ENCODE results near the gene MRAS.

MRAS gene

DNA sequence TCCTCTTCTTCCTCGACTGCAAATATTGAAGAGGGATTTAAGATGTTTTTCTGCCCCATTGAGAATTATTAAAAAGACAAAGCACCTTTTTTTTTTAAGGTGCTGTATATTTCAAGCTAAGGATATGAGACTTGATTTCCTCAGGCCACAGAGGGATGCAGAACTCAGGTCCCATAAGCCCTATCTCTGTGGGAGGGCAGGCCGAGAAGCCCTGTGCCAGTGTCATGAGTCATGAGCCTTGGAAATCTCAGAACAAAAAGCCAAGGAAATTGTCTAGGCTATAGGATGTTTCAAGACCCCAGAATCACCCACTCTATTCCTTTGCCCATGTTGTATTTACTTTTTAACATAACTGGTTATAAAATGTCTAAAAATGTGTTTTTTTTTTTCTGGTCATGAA lies 93.4 kb downstream of the MRAS start:
- H3K4me3 ChIP-seq (ENCODE audit: low read length) = no peak overlapping the region

GRCh38 chr3:138442433-138442832 lies 94.1 kb downstream of the MRAS start:
- Histone ChIP-seq H3K9ac (ENCODE audit: low read depth, low read length) (no peak overlapping the region), H3K27me3 (ENCODE audit: insufficient read depth, low read length) (peaks cover 6% of the 10 kb centered on the region; the same call in 1 of the 2 replicates), H3K4me3 (ENCODE audit: low read length) (no peak overlapping the region), H3K9me3 (ENCODE audit: insufficient read depth, low read depth, low read length) (no peaks in the 10 kb centered on the region), H3K36me3 (ENCODE audit: insufficient read depth, low read depth, low read length) (no peaks in the 10 kb centered on the region), H3K27ac (ENCODE audit: low read length) (no peak overlapping the region), H3K4me1 (ENCODE audit: insufficient read depth, low read length) (peaks cover 5% of the 10 kb centered on the region)

More for the DNA sequence above, 93.4 kb downstream of the MRAS start:
- H3K4me1 ChIP-seq (ENCODE audit: insufficient read depth, low read length) = peaks cover 5% of the 10 kb centered on the region
- H3K27me3 ChIP-seq (ENCODE audit: insufficient read depth, low read length) = peaks cover 13% of the 10 kb centered on the region
- H3K36me3 ChIP-seq (ENCODE audit: insufficient read depth, low read depth, low read length) = no peaks in the 10 kb centered on the region
- H3K9ac ChIP-seq (ENCODE audit: low read depth, low read length) = no peak overlapping the region
- H3K27ac ChIP-seq (ENCODE audit: low read length) = no peak overlapping the region
- H3K9me3 ChIP-seq (ENCODE audit: insufficient read depth, low read depth, low read length) = no peaks in the 10 kb centered on the region

GRCh38 chr3:138443091-138443490 lies 94.7 kb downstream of the MRAS start:
- Histone ChIP-seq H3K4me3 (ENCODE audit: low read length) (no peak overlapping the region), H3K27ac (ENCODE audit: low read length) (no peak overlapping the region), H3K9me3 (ENCODE audit: insufficient read depth, low read depth, low read length) (no peaks in the 10 kb centered on the region), H3K4me1 (ENCODE audit: insufficient read depth, low read length) (peaks cover 5% of the 10 kb centered on the region), H3K27me3 (ENCODE audit: insufficient read depth, low read length) (peaks cover under 1% of the 10 kb centered on the region; the same call in 1 of the 2 replicates), H3K36me3 (ENCODE audit: insufficient read depth, low read depth, low read length) (no peaks in the 10 kb centered on the region), H3K9ac (ENCODE audit: low read depth, low read length) (no peak overlapping the region)

DNA sequence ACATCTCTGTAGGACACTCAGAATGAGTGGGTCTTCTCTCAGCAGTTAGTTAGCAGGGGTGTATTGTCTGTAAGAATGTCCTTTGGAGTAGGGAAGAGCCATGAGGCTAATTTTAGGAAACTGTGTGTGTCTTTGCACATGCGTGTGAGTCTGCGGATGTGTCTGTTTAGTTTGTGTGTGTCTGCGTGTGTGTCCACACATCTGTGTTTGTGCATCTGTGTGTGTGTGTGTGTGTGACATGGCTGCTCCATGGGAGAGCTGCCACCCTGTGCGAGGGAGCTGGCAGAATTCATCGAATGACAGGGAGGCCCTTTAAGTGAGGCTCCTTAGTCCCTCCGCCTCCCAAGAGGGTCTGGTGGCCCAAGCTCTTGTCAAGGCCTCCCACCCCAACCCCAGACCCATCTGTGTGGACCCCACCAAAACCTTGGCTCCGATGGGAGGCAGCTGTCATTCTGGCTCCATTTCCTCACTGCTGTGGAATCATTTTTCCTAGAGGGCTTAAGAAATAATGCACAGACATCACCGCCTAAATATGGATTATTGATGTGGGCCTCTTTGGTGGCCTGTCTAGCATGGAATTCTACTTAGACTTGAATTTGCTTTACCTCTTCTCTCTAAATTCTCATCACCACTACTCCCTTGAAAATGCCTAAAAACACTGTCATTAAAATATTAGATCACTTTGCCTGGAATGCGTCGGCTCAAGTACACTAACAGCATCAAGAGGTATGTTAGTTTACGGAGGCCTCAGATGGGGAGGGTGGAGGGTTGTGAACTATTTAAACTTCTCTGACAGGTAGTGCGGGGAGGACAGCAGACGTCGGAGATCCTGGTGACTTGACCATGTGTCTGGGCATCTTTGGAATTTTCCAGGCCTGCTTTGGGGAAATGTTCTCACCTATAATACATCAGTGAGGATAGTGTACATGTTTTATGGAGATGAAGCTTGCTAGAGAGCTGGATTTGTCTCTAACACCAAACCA lies 95.4 kb downstream of the MRAS start:
- Histone ChIP-seq H3K9me3 (ENCODE audit: insufficient read depth, low read depth, low read length) (no peaks in the 10 kb centered on the region), H3K9ac (ENCODE audit: low read depth, low read length) (no peak overlapping the region), H3K36me3 (ENCODE audit: insufficient read depth, low read depth, low read length) (no peaks in the 10 kb centered on the region), H3K27ac (ENCODE audit: low read length) (no peak overlapping the region), H3K4me3 (ENCODE audit: low read length) (no peak overlapping the region), H3K27me3 (ENCODE audit: insufficient read depth, low read length) (no peaks in the 10 kb centered on the region), H3K4me1 (ENCODE audit: insufficient read depth, low read length) (peaks cover 5% of the 10 kb centered on the region)

DNA sequence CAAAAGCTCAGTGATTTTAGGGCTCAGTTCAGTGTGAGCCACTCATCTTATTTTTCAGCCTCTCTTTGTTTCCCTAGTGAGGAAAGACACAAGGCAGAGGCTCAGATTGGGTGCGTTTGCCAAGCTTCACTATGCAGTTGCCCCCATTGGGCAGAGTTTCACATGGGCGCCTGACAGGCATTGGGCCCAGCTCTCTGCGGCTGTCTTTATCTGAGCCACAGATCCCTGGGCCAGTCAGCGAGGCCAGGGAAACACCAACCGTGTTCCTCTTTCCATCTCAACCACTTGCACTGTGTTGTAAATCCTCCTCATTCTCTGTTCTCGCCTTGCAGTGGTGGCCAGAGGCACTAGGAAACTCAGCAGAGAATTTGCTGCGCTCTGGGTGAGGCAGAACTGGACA lies 96.9 kb downstream of the MRAS start:
- no peaks in the 10 kb centered on the region for H3K27me3 ChIP-seq (ENCODE audit: insufficient read depth, low read length)
- no peaks in the 10 kb centered on the region for H3K36me3 ChIP-seq (ENCODE audit: insufficient read depth, low read depth, low read length)
- H3K4me3 ChIP-seq (ENCODE audit: low read length) = no peak overlapping the region
- H3K9ac ChIP-seq (ENCODE audit: low read depth, low read length) = no peak overlapping the region
- H3K9me3 ChIP-seq (ENCODE audit: insufficient read depth, low read depth, low read length) = no peaks in the 10 kb centered on the region
- no peak overlapping the region for H3K27ac ChIP-seq (ENCODE audit: low read length)
- peaks cover 5% of the 10 kb centered on the region for H3K4me1 ChIP-seq (ENCODE audit: insufficient read depth, low read length)

DNA sequence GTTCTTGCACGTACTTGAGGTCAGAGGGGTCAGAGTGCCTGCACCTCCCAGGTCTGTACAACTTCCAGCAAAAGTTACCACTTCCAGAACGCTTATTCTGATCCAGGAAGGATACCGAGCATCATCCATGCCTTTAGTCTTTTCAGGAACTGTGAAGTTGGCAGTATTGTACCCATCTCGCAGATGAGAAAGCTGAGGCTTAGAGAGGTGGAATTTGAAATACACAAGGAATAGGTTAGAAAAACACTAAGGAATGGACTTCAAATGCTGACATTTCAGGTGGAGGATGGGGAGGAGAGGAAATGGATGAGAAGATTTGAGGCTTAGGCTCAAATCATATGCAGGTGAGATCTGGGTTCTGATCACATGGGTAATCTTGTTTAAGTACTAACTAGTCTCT lies 97.3 kb downstream of the MRAS start:
- peaks cover 5% of the 10 kb centered on the region for H3K4me1 ChIP-seq (ENCODE audit: insufficient read depth, low read length)
- H3K27me3 ChIP-seq (ENCODE audit: insufficient read depth, low read length) = no peaks in the 10 kb centered on the region
- no peak overlapping the region for H3K27ac ChIP-seq (ENCODE audit: low read length)
- no peak overlapping the region for H3K9ac ChIP-seq (ENCODE audit: low read depth, low read length)
- H3K4me3 ChIP-seq (ENCODE audit: low read length) = no peak overlapping the region
- H3K36me3 ChIP-seq (ENCODE audit: insufficient read depth, low read depth, low read length) = no peaks in the 10 kb centered on the region
- no peaks in the 10 kb centered on the region for H3K9me3 ChIP-seq (ENCODE audit: insufficient read depth, low read depth, low read length)

GRCh38 chr3:138448631-138449030 lies 100.3 kb downstream of the MRAS start:
- H3K27me3 ChIP-seq (ENCODE audit: insufficient read depth, low read length) = no peaks in the 10 kb centered on the region
- no peaks in the 10 kb centered on the region for H3K36me3 ChIP-seq (ENCODE audit: insufficient read depth, low read depth, low read length)
- H3K27ac ChIP-seq (ENCODE audit: low read length) = no peak overlapping the region
- H3K9ac ChIP-seq (ENCODE audit: low read depth, low read length) = no peak overlapping the region
- no peaks in the 10 kb centered on the region for H3K9me3 ChIP-seq (ENCODE audit: insufficient read depth, low read depth, low read length)
- no peak overlapping the region for H3K4me3 ChIP-seq (ENCODE audit: low read length)
- H3K4me1 ChIP-seq (ENCODE audit: insufficient read depth, low read length) = no peaks in the 10 kb centered on the region; the same call in 1 of the 2 replicates

GRCh38 chr3:138449490-138449889 lies 101.1 kb downstream of the MRAS start:
- Histone ChIP-seq H3K9ac (ENCODE audit: low read depth, low read length) (no peak overlapping the region), H3K36me3 (ENCODE audit: insufficient read depth, low read depth, low read length) (no peaks in the 10 kb centered on the region), H3K4me1 (ENCODE audit: insufficient read depth, low read length) (no peaks in the 10 kb centered on the region; the same call in 1 of the 2 replicates), H3K27ac (ENCODE audit: low read length) (no peak overlapping the region), H3K27me3 (ENCODE audit: insufficient read depth, low read length) (no peaks in the 10 kb centered on the region), H3K4me3 (ENCODE audit: low read length) (no peak overlapping the region), H3K9me3 (ENCODE audit: insufficient read depth, low read depth, low read length) (no peaks in the 10 kb centered on the region)

DNA sequence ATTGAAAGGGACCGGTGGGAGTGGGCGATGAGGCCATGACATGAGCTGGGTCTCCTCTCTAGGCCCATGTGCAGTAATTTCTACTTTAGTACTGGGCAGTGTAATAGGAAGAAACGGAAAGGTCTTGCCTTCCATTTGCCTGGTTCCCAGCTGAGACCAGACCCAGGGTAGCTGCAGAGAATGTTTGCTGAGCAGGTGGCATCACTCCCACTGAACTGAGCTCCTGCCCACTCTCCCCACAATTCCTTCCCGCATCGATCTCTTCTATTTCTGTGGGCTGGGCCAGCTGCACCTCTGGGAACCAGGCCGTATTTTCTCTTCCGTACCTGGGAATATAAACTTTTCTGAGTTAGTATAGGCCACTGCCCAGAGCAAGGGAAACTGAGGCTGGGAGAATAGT lies 101.8 kb downstream of the MRAS start:
- Histone ChIP-seq H3K4me1 (ENCODE audit: insufficient read depth, low read length) (no peaks in the 10 kb centered on the region; the same call in 1 of the 2 replicates), H3K9me3 (ENCODE audit: insufficient read depth, low read depth, low read length) (no peaks in the 10 kb centered on the region), H3K36me3 (ENCODE audit: insufficient read depth, low read depth, low read length) (no peaks in the 10 kb centered on the region), H3K4me3 (ENCODE audit: low read length) (no peak overlapping the region), H3K27me3 (ENCODE audit: insufficient read depth, low read length) (no peaks in the 10 kb centered on the region), H3K9ac (ENCODE audit: low read depth, low read length) (no peak overlapping the region), H3K27ac (ENCODE audit: low read length) (no peak overlapping the region)

DNA sequence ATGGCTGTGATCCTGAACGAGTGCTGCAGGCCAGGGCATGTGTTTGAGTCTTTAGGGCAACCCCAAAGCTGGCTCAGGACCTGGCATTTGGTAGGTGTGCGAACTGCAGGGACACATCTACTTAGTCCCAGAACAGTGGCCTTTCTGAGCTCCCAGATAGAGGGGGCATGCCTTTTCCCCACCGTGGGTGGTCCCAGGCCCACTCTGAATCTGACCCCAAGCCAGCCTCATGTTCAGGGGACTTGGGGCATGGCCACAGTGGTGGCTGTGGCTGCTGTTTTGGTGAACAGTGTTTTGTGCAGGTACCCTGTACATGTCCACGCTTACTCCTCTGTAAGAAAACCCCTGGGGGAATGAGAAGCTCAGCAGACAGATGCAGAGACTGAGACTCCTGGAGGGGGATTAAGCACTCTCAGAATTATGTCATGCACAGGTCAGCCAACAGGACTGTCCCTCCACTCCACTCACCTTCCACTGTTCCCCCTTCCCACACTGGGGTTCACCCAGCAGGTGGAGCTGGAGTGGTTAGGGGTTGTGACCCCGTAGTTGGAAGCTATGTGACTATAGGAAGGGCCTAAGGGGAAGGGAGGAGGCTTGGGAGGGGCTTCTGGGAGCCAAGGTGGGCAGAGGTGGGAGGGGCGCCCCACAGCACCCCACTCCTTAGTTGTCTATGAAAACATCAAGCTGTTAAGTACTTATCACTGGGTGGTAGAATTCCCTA lies 102.5 kb downstream of the MRAS start:
- Histone ChIP-seq H3K9me3 (ENCODE audit: insufficient read depth, low read depth, low read length) (no peaks in the 10 kb centered on the region), H3K36me3 (ENCODE audit: insufficient read depth, low read depth, low read length) (no peaks in the 10 kb centered on the region), H3K4me1 (ENCODE audit: insufficient read depth, low read length) (no peaks in the 10 kb centered on the region; the same call in 1 of the 2 replicates), H3K27me3 (ENCODE audit: insufficient read depth, low read length) (no peaks in the 10 kb centered on the region), H3K27ac (ENCODE audit: low read length) (no peak overlapping the region), H3K4me3 (ENCODE audit: low read length) (no peak overlapping the region), H3K9ac (ENCODE audit: low read depth, low read length) (no peak overlapping the region)

DNA sequence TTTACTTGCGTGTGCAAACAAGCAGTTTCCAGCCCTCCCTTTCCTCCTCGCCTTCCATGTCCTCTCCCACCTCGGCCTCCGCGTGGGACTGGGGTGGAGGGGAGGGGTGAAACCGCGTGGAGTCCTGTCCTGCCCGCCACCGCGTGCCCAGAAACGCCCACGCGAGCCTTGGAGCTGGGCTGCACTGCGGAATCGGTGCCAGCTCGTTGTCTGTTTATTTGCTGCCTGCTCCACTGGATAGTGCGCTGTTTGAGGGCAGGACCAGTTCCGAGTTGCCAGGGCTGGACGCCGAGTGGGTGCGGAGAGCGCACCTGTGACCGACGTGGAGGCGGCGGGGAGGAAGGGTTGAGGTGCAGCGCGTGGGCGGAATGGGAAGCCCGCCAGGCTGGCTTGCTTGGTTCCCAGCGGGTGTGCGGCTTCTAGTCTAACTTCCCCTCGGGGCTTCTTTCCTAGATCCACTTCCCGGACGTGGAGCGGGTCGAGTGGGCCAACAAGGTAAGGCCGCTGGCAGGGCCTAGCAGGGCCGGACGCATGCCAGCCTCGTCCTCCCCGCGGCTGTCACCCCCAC lies 103.3 kb downstream of the MRAS start:
- H3K36me3 ChIP-seq (ENCODE audit: insufficient read depth, low read depth, low read length) = no peaks in the 10 kb centered on the region
- H3K4me1 ChIP-seq (ENCODE audit: insufficient read depth, low read length) = no peaks in the 10 kb centered on the region; the same call in 1 of the 2 replicates
- H3K9me3 ChIP-seq (ENCODE audit: insufficient read depth, low read depth, low read length) = no peaks in the 10 kb centered on the region
- H3K9ac ChIP-seq (ENCODE audit: low read depth, low read length) = no peak overlapping the region
- no peak overlapping the region for H3K27ac ChIP-seq (ENCODE audit: low read length)
- H3K27me3 ChIP-seq (ENCODE audit: insufficient read depth, low read length) = no peaks in the 10 kb centered on the region
- no peak overlapping the region for H3K4me3 ChIP-seq (ENCODE audit: low read length)
